NCI-H526 treated with DMSO at 0.1 percent for 48 hours (cell line): ENCODE data around the gene SPATA25.

ENCODE experiments used
- DNase-seq: peaks from one replicate; lab custom pipeline; 2025; lab: John Stamatoyannopoulos, UW

SPATA25 gene

GRCh38 chr20:45863543-45864470, 23.6 kb downstream of the SPATA25 start:
- no peak for DNase-seq

GRCh38 chr20:45861221-45862075, 26.0 kb downstream of the SPATA25 start:
- DNase-seq, result no peak

- no peak for DNase-seq
These were observed 26.7 kb downstream of the SPATA25 start for GRCh38 chr20:45860560-45861220.

- DNase-seq, result no peak
These were observed 27.5 kb downstream of the SPATA25 start for GRCh38 chr20:45859916-45860315.

GRCh38 chr20:45857882-45858216, 29.6 kb downstream of the SPATA25 start:
- no peak for DNase-seq

GRCh38 chr20:45857114-45857881, 30.1 kb downstream of the SPATA25 start, which contains the start of the genes ACOT8 and ZSWIM3:
TSS of gene ACOT8 (minus strand) at chr20:45857392. CDS start at chr20:45857315, 77 bp downstream.
TSS of gene ZSWIM3 (plus strand) at chr20:45857614. CDS start at chr20:45857826, 212 bp downstream.
- peak; percentile 99 for DNase-seq

GRCh38 chr20:45853484-45853883, 33.9 kb downstream of the SPATA25 start:
- DNase-seq, result no peak

- no peak for DNase-seq
These were observed 35.1 kb downstream of the SPATA25 start for GRCh38 chr20:45852326-45852725.

GRCh38 chr20:45851501-45851900, 35.9 kb downstream of the SPATA25 start:
- DNase-seq, result no peak

- no peak for DNase-seq
These were observed 36.5 kb downstream of the SPATA25 start for GRCh38 chr20:45850926-45851325.

- no peak for DNase-seq
These were observed 37.2 kb downstream of the SPATA25 start for GRCh38 chr20:45850238-45850637.

- DNase-seq, result no peak
These were observed 38.3 kb downstream of the SPATA25 start for GRCh38 chr20:45848969-45849582.

GRCh38 chr20:45848421-45848820, 39.0 kb downstream of the SPATA25 start:
- no peak for DNase-seq

- DNase-seq, result no peak
These were observed 42.0 kb downstream of the SPATA25 start for GRCh38 chr20:45845452-45845851.

- no peak for DNase-seq
These were observed 43.9 kb downstream of the SPATA25 start for GRCh38 chr20:45843506-45843905.

- no peak for DNase-seq
These were observed 45.1 kb downstream of the SPATA25 start for GRCh38 chr20:45842169-45842812.

GRCh38 chr20:45841407-45842129, 45.9 kb downstream of the SPATA25 start:
- DNase-seq, result no peak

- DNase-seq, result no peak
These were observed 46.7 kb downstream of the SPATA25 start for GRCh38 chr20:45840700-45841198.

- no peak for DNase-seq
These were observed 50.6 kb downstream of the SPATA25 start for GRCh38 chr20:45836841-45837240.
